GM10847 (cell line): ENCODE data around the gene TMPO.
A peak's percentile ranks its signal among the peaks of the same experiment; 100 is the strongest.

ENCODE experiments used
- POLR2A ChIP-seq: IDR thresholded peaks from 2 replicates; pipeline ENCODE4 v1.6.1; 2011; ENCODE audit not compliant: insufficient read length; ENCODE audit errors: extremely low read depth

TMPO gene

GRCh38 chr12:98515287-98516110, at the start of gene TMPO:
TMPO (plus strand) TSS chr12:98515590; CDS start chr12:98515868, 278 bp downstream.
- TF ChIP-seq POLR2A, result peak; percentile 90

GRCh38 chr12:98465950-98466602, 49.3 kb upstream of the TMPO start:
- TF ChIP-seq POLR2A, result no peak

GRCh38 chr12:98466640-98467400, 48.6 kb upstream of the TMPO start:
- TF ChIP-seq POLR2A, result no peak

- TF ChIP-seq POLR2A, result no peak
Measured at GRCh38 chr12:98469109-98469508, 46.3 kb upstream of the TMPO start.

- no peak for TF ChIP-seq POLR2A
Measured at GRCh38 chr12:98470469-98471082, 44.8 kb upstream of the TMPO start.

GRCh38 chr12:98471085-98471484, 44.3 kb upstream of the TMPO start:
- no peak for TF ChIP-seq POLR2A

- TF ChIP-seq POLR2A, result no peak
Measured at GRCh38 chr12:98475565-98475908, 39.9 kb upstream of the TMPO start.

- TF ChIP-seq POLR2A, result no peak
Measured at GRCh38 chr12:98478606-98479005, 36.8 kb upstream of the TMPO start.

- no peak for TF ChIP-seq POLR2A
Measured at GRCh38 chr12:98483621-98484503, 31.5 kb upstream of the TMPO start.

- no peak for TF ChIP-seq POLR2A
Measured at GRCh38 chr12:98485792-98486340, 29.5 kb upstream of the TMPO start.

- TF ChIP-seq POLR2A, result no peak
Measured at GRCh38 chr12:98489176-98489575, 26.2 kb upstream of the TMPO start.

GRCh38 chr12:98490501-98491453, 24.6 kb upstream of the TMPO start:
- no peak for TF ChIP-seq POLR2A

- TF ChIP-seq POLR2A, result no peak
Measured at GRCh38 chr12:98492580-98493140, 22.7 kb upstream of the TMPO start.
